ENCODE data around the gene GAS6.

GAS6 gene

GRCh38 chr13:113840541-113841352 is 23.1 kb downstream of the GAS6 start:
- TF ChIP-seq CTCF (IDR thresholded peaks at IDR 0.05; ENCODE audit: extremely low read depth, insufficient read depth, missing control alignments), result no peak
- DNase-seq (ENCODE audit: low spot score), result no peak
- in situ Hi-C loops (cut with MboI; ENCODE audit: low pct_unique_long_range_greater_than_20kb, low sequenced_read_pairs, unreplicated experiment), result no loop called here

GRCh38 chr13:113839536-113840204 is 24.2 kb downstream of the GAS6 start:
- in situ Hi-C loops (cut with MboI; ENCODE audit: low pct_unique_long_range_greater_than_20kb, low sequenced_read_pairs, unreplicated experiment), result no loop called here
- no peak for TF ChIP-seq CTCF (IDR thresholded peaks at IDR 0.05; ENCODE audit: extremely low read depth, insufficient read depth, missing control alignments)
- no peak for DNase-seq (ENCODE audit: low spot score)

GRCh38 chr13:113838711-113839201 is 25.1 kb downstream of the GAS6 start:
- DNase-seq (ENCODE audit: low spot score), result no peak
- in situ Hi-C loops (cut with MboI; ENCODE audit: low pct_unique_long_range_greater_than_20kb, low sequenced_read_pairs, unreplicated experiment), result no loop called here
- TF ChIP-seq CTCF (IDR thresholded peaks at IDR 0.05; ENCODE audit: extremely low read depth, insufficient read depth, missing control alignments), result no peak

- peak; percentile 40 for DNase-seq (ENCODE audit: low spot score)
- in situ Hi-C loops (cut with MboI; ENCODE audit: low pct_unique_long_range_greater_than_20kb, low sequenced_read_pairs, unreplicated experiment), result no loop called here
Measured at GRCh38 chr13:113837560-113838355, 26.1 kb downstream of the GAS6 start.

GRCh38 chr13:113836768-113837559 is 26.9 kb downstream of the GAS6 start:
- in situ Hi-C loops (cut with MboI; ENCODE audit: low pct_unique_long_range_greater_than_20kb, low sequenced_read_pairs, unreplicated experiment), result no loop called here
- peak; percentile 46 for DNase-seq (ENCODE audit: low spot score)
- TF ChIP-seq CTCF (IDR thresholded peaks at IDR 0.05; ENCODE audit: extremely low read depth, insufficient read depth, missing control alignments), result no peak

More at GRCh38 chr13:113837560-113838355, 26.1 kb downstream of the GAS6 start:
- no peak for TF ChIP-seq CTCF (IDR thresholded peaks at IDR 0.05; ENCODE audit: extremely low read depth, insufficient read depth, missing control alignments)

Data from GM13977 (cell line).